ENCODE data around the gene MZF1. TPM values are rescaled to one million over a fixed set of nuclear protein-coding genes. Genes with fewer than 3 reads are reported as not detected.

The MZF1 gene
- total RNA-seq, 2 experiments from 2014 or later: 18.1 to 19.5 TPM

DNA sequence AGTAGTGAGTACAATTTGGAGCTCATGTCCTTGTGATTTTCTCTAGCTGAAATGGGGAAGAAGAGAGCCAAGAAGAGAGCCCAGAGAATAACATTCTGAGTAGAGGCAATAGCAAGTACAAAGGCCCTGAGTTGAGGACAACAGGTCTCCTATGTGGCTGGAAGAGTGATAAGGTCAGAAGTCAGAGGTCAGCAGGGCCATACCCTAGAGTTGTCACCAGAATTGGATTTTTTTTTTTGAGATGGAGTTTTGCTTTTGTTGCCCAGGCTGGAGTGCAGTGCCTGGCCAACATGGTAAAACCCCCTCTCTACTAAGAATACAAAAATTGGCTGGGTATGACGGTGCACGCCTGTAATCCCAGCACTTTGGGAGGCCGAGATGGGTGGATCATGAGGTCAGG, 37.3 kb downstream of the MZF1 start:
- no peaks in the 10 kb centered on the region for H3K9me3 Mint-ChIP-seq (ENCODE audit: low read depth)
- ATAC-seq: no peak
- no peaks in the 10 kb centered on the region for H3K36me3 Mint-ChIP-seq
- CTCF ChIA-PET: interaction anchor here (4.5 kb wide), 1 partner anchor 16 kb away, joined by 33 read pairs; the partner anchor contains the start of gene ZBTB45
- peaks cover 12% of the 10 kb centered on the region for H3K27me3 Mint-ChIP-seq
- H3K4me1 Mint-ChIP-seq: peaks cover 12% of the 10 kb centered on the region
- H3K27ac Mint-ChIP-seq: no peak overlapping the region
- no peak overlapping the region for H3K4me3 Mint-ChIP-seq
- no peak for DNase-seq

DNA sequence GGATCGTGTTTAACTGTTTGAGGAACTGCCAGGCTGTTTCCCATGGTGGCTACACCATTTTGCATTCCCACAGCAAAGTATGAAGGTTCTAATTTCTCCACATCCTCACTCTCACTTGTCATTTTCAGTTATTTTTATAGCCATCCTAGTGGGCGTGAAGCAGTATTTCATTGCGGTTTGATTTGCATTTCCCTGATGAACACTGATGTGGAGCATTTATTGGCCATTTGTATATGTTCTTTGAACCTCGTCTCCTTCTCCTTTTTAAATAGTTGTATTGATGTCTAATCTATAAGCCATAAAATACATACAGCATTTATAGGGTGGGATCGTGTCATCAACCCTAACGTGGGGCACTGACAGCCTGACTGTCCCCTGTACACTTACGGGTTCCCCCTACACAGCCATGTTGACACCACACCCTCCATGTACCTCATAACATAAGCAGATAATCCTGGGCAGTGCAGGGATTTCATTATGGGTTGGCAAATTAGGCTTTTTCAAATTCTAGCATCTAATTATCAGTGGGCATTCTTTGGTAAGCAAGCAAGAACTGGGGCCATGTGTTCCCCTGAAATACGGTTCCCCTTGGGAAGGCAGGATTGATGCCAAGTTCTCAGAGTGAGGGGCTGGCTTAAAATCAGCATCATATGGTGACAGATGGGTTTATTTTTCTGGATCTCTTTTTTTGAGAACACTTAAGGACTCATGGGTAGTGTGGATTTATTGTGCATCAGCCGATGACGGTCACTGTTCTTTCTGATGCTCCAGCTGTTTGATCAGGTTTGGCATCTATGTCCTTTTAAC, 41.9 kb downstream of the MZF1 start:
- no peaks in the 10 kb centered on the region for H3K9me3 Mint-ChIP-seq (ENCODE audit: low read depth)
- no peak for DNase-seq
- peaks cover 9% of the 10 kb centered on the region for H3K27me3 Mint-ChIP-seq
- no peak overlapping the region for H3K4me3 Mint-ChIP-seq
- CTCF ChIA-PET: no interaction called here
- no peaks in the 10 kb centered on the region for H3K4me1 Mint-ChIP-seq
- no peak for ATAC-seq
- no peak overlapping the region for H3K27ac Mint-ChIP-seq
- H3K36me3 Mint-ChIP-seq: no peaks in the 10 kb centered on the region

DNA sequence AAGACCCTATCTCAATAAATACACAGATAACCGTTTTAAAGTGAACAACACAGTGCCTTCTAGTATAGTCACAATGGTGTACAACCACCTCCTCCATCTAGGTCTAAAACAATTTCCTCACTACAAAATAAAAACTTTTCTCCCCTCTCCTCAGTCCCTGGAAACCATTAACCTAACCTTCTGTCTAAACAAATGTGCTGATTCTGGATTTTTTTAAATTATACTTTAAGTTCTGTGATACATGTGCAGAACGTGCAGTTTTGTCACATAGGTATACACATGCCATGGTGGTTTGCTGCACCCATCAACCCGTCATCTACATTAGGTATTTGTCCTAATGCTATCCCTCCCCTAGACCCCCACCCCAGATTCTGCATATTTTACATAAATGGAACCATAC, 43.7 kb downstream of the MZF1 start:
- peaks cover 9% of the 10 kb centered on the region for H3K27me3 Mint-ChIP-seq
- no peak overlapping the region for H3K4me3 Mint-ChIP-seq
- no peaks in the 10 kb centered on the region for H3K4me1 Mint-ChIP-seq
- no peaks in the 10 kb centered on the region for H3K9me3 Mint-ChIP-seq (ENCODE audit: low read depth)
- H3K36me3 Mint-ChIP-seq: no peaks in the 10 kb centered on the region
- no peak overlapping the region for H3K27ac Mint-ChIP-seq
- no peak for ATAC-seq
- CTCF ChIA-PET: interaction anchor here (0.7 to 1.7 kb wide), 3 partner anchors 10 to 13 kb away, joined by 3 to 9 read pairs (median 3); partner anchors contain the start of gene ZBTB45
- no peak for DNase-seq

- Mint-ChIP-seq H3K27ac (no peak overlapping the region), H3K4me3 (no peak overlapping the region), H3K9me3 (ENCODE audit: low read depth) (no peaks in the 10 kb centered on the region), H3K27me3 (no peaks in the 10 kb centered on the region), H3K36me3 (peaks cover under 1% of the 10 kb centered on the region), H3K4me1 (peaks cover 27% of the 10 kb centered on the region)
- CTCF ChIA-PET: interaction anchor here (7.7 kb wide), 1 partner anchor 55 kb away, joined by 153 read pairs; no protein-coding TSS in a partner anchor
- ATAC-seq (no peak), DNase-seq (no peak)
Observed at GRCh38 chr19:58522709-58523108, 50.4 kb downstream of the MZF1 start.

DNA sequence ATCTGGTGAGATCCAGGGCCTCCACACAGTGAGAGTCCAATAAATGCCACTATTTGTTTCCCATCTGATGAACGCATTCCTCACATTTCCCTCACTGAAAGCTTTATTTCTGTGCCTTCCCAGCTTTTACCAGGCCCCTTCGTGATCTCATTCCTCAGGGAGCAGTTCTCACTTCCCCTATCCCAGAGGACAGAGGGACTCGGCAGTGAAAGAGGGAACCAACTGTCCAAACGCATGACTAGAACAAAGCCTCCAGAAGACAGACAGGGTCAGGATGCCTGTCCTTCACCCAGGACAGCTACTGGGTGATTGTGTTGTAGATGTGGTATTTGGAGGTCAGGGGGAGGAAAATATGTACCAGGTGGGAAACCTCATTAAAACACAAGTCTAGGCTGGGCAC, 51.5 kb downstream of the MZF1 start:
- CTCF ChIA-PET: interaction anchor here (0.8 to 7.7 kb wide), 6 partner anchors 12 to 96 kb away, joined by 3 to 153 read pairs (median 36); partner anchors contain the start of genes CHMP2A and UBE2M
- H3K27me3 Mint-ChIP-seq: no peaks in the 10 kb centered on the region
- ATAC-seq (no peak), DNase-seq (no peak)
- H3K4me1 Mint-ChIP-seq: peaks cover 35% of the 10 kb centered on the region
- H3K27ac Mint-ChIP-seq: peak overlapping the region; percentile 11
- H3K9me3 Mint-ChIP-seq (ENCODE audit: low read depth): no peaks in the 10 kb centered on the region
- H3K36me3 Mint-ChIP-seq: peaks cover 2% of the 10 kb centered on the region
- no peak overlapping the region for H3K4me3 Mint-ChIP-seq

DNA sequence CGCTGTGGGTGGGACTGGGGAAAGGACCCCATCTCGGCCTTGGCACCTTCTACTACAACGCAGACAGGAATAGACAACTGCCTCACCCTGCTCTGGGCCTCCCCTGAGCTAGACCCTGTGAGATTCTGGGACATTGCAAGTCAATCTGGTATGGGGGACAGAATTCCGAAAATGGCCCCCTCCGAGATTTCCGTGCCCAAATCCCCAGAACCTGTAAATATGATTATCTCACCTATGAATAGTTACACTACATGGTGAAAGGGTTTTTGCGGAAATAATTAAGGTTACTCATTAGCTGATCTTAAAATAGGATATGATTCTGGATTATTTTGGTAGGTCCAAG, 52.9 kb downstream of the MZF1 start:
- peaks cover 9% of the 10 kb centered on the region for H3K36me3 Mint-ChIP-seq
- H3K4me3 Mint-ChIP-seq: peak overlapping the region; percentile 96
- H3K27me3 Mint-ChIP-seq: no peaks in the 10 kb centered on the region
- CTCF ChIA-PET: interaction anchor here (0.7 to 7.7 kb wide), 32 partner anchors 8 to 839 kb away, joined by 3 to 153 read pairs (median 7); partner anchors contain the start of genes CHMP2A, MZF1, RPS5 and TRIM28
- H3K9me3 Mint-ChIP-seq (ENCODE audit: low read depth): no peaks in the 10 kb centered on the region
- DNase-seq (no peak), ATAC-seq (no peak)
- H3K4me1 Mint-ChIP-seq: peaks cover 46% of the 10 kb centered on the region
- peak overlapping the region; percentile 92 for H3K27ac Mint-ChIP-seq

DNA sequence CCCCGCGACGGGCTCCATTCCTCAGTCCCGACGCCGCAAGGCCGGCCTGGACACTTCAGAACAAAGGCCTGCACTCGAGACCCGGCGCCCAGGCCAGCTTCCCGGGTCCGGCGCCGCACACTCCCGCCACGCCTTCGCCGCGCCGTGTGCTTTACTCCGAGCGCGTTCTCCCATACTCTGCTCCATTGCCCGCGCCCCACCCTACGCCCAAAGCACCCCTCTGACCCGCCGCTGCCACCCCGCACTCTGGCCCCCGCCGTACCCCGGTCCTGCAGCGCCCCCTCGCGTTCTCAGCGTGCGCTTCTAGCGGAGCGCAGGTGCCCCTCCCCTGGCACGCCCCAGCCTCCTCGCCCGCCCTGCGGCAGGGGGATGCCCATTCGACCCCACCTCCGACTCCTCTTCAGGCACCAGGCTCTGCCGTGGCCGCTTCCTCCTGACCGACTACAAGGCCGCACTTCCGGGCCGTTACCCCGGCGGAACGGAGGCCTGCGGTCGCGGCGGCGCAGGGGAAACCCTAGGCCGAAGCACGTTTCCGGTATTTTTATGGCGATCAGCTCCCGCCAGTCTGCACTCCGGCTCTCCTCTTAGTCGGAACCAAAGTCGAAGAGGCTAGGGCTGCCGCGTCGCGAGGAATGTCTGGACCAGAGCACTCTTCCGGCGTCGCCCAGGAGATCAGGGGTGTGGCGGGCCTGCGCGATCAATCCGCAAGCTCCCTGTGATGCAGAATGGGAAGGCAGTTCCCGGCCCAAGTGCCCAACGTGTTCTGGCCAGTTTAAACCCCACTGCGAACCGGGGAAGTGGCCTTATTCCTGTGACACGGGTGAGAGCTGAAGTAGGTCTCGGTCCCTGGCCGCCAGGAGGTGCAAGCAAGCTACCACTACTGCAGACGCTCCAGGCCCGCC, 53.5 kb downstream of the MZF1 start, which contains the start of gene ZBTB45:
Gene ZBTB45, minus strand, starts transcription at position 456 of the 902 bp plus-strand sequence. CDS start 2,137 bp downstream, outside the sequence.
- Mint-ChIP-seq H3K27ac (peak within 1 kb of the TSS; percentile 92), H3K4me3 (peak within 1 kb of the TSS; percentile 96), H3K9me3 (ENCODE audit: low read depth) (no peaks in the 10 kb centered on the region), H3K4me1 (peaks cover 50% of the 10 kb centered on the region), H3K36me3 (peaks cover 9% of the 10 kb centered on the region), H3K27me3 (no peaks in the 10 kb centered on the region)
- DNase-seq: peak; percentile 94
- CTCF ChIA-PET: interaction anchor here (0.7 to 7.7 kb wide), 39 partner anchors 9 to 838 kb away, joined by 3 to 153 read pairs (median 6); partner anchors contain the start of genes CHMP2A, MZF1, RPS5 and TRIM28
- ATAC-seq: peak; percentile 84

- DNase-seq: peak; percentile 72
- H3K27ac Mint-ChIP-seq: peak overlapping the region; percentile 92
- no peaks in the 10 kb centered on the region for H3K27me3 Mint-ChIP-seq
- H3K4me3 Mint-ChIP-seq: peak overlapping the region; percentile 96
- peaks cover 9% of the 10 kb centered on the region for H3K36me3 Mint-ChIP-seq
- no peaks in the 10 kb centered on the region for H3K9me3 Mint-ChIP-seq (ENCODE audit: low read depth)
- CTCF ChIA-PET: interaction anchor here (1.0 to 7.7 kb wide), 25 partner anchors 10 to 335 kb away, joined by 3 to 153 read pairs (median 8); partner anchors contain the start of genes CHMP2A, RPS5, TRIM28 and UBE2M
- peak; percentile 21 for ATAC-seq
- H3K4me1 Mint-ChIP-seq: peaks cover 54% of the 10 kb centered on the region
Observed at GRCh38 chr19:58519087-58519354, 54.1 kb downstream of the MZF1 start.

DNA sequence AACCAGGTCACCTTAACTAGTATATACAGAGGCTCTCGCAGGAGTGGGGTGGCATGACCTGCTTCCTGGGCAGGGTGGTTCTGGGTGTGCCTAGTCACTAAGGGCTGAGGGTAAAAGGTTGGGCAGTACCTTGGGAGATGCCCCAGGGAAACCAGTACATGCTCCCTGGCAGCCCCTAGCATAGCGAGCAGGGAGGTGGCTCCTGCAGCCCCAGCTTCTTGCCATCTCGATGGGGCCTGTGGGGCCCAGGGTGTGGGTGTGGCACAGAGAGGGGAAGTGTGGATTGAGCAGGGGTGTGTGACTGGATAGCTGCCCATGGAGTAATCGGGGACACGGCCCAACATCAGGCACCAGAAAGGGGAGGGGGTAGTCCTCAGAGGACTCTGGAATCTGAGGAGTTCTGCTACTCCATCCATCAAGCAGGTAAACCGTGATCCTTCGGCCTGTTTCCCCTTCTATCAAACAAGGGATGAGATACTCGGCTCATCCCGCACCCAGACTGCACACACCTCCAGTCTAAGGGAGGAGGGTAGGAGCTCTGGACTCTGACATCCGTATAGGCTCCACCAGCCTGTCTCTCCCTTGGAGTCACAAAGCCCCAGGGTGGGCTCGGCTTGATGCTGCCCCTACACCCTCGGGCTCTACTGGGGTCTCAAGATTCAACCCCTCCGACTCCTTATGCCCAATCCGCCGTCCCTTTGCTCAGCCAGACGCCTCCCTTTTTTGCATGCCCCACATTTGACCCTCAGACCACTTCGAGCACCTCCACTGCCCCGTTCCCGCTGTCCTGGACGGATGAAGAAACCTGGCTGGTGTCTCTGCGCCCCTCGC, 54.7 kb downstream of the MZF1 start:
- peak; percentile 51 for DNase-seq
- peaks cover 58% of the 10 kb centered on the region for H3K4me1 Mint-ChIP-seq
- peaks cover 9% of the 10 kb centered on the region for H3K36me3 Mint-ChIP-seq
- CTCF ChIA-PET: interaction anchor here (0.8 to 7.7 kb wide), 26 partner anchors 10 to 335 kb away, joined by 3 to 153 read pairs (median 8); partner anchors contain the start of genes CHMP2A, RPS5, TRIM28 and UBE2M
- no peak for ATAC-seq
- no peaks in the 10 kb centered on the region for H3K27me3 Mint-ChIP-seq
- peak overlapping the region; percentile 96 for H3K4me3 Mint-ChIP-seq
- no peaks in the 10 kb centered on the region for H3K9me3 Mint-ChIP-seq (ENCODE audit: low read depth)
- peak overlapping the region; percentile 92 for H3K27ac Mint-ChIP-seq

DNA sequence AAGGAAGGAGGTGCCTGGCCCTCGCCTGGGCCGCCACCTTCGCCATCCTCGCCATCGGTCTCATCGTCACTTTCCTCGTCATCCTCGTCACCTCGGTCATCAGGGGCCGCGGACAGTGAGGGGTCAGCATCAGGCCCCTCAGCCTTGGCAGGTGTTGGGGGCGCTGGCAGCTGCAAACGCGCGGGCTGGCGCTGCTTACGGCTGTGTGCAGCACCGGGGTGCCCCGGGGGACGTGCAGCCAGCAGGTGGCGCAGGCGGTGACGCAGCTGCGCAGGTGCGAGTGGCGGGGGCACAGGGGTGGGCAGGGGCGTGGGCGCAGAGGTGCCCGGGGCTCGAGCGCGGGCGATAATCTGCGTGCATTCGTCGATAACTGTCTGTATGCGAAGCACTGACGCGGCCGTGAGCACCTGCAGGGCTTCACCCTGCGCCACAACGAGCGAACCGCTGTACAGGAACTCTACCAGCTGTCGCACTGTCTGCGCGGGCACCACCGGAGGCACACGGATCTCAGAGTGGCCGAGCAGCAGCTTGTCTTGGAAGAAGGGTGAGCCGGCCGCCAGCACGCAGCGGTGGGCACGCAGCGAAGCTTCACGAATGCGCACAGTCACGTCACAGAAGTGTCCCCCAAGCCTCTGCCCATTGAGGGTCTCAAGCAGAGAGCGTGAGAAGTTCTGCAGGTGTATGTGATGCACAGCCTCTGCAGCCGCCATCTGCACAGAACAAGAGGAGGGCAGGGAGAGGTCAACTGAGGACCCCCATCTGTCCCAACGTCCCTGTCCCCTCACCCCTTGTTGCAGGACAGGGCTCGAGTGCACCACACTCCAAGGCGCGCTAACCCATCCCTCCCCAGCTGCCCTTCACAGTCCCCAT, 55.9 kb downstream of the MZF1 start:
- no peak overlapping the region for H3K4me3 Mint-ChIP-seq
- ATAC-seq (no peak), DNase-seq (peak; percentile 40)
- no peak overlapping the region for H3K27ac Mint-ChIP-seq
- no peaks in the 10 kb centered on the region for H3K9me3 Mint-ChIP-seq (ENCODE audit: low read depth)
- CTCF ChIA-PET: interaction anchor here (0.6 to 7.7 kb wide), 5 partner anchors 12 to 61 kb away, joined by 3 to 153 read pairs (median 30); partner anchors contain the start of gene TRIM28
- H3K36me3 Mint-ChIP-seq: peaks cover 9% of the 10 kb centered on the region
- H3K4me1 Mint-ChIP-seq: peaks cover 63% of the 10 kb centered on the region
- no peaks in the 10 kb centered on the region for H3K27me3 Mint-ChIP-seq

- CTCF ChIA-PET: interaction anchor here (0.6 to 7.7 kb wide), 2 partner anchors 13 to 62 kb away, joined by 3 to 153 read pairs; no protein-coding TSS in a partner anchor
- H3K4me3 Mint-ChIP-seq: peak overlapping the region; percentile 3
- H3K4me1 Mint-ChIP-seq: peaks cover 62% of the 10 kb centered on the region
- peaks cover 9% of the 10 kb centered on the region for H3K36me3 Mint-ChIP-seq
- ATAC-seq: no peak
- DNase-seq: no peak
- H3K27ac Mint-ChIP-seq: no peak overlapping the region
- no peaks in the 10 kb centered on the region for H3K9me3 Mint-ChIP-seq (ENCODE audit: low read depth)
- H3K27me3 Mint-ChIP-seq: no peaks in the 10 kb centered on the region
Observed at GRCh38 chr19:58516246-58516836, 56.8 kb downstream of the MZF1 start.
